Measurements from ENCODE around the gene NOXA1.
"Not testable (repeated sequence)": the region's sequence is repeated elsewhere in the genome, so short reads cannot be mapped to it uniquely, and the experiment has no call there.

- not testable (repeated sequence) for TF ChIP-seq POLR2AphosphoS5, CTCF, POLR2A (IDR thresholded peaks at IDR 0.05)
Measured at GRCh38 chr9:137451264-137452005, 28.2 kb downstream of the NOXA1 start.
